NCI-H748 treated with DMSO at 0.1 percent for 48 hours (cell line): Measurements from ENCODE around the gene BCL2L13.

ENCODE experiments used
- DNase-seq: peaks from one replicate; lab custom pipeline; 2025; lab: John Stamatoyannopoulos, UW

Gene BCL2L13

GRCh38 chr22:17779286-17780115, 140.9 kb downstream of the BCL2L13 start:
- DNase-seq = no peak

GRCh38 chr22:17780116-17780740, 141.7 kb downstream of the BCL2L13 start:
- DNase-seq = no peak
